DND-41 (cell line): Measurements from ENCODE around the gene MSI2.
"Not testable (repeated sequence)": the region's sequence is repeated elsewhere in the genome, so short reads cannot be mapped to it uniquely, and the experiment has no call there.

Experiments
- ATAC-seq: fragments of 200-7000 bp; cut with Tn5 transposase; 3 replicates; pipeline ENCODE4 v1.9.1; 2021; ENCODE audit warnings: low read depth; ENCODE audit not compliant: insufficient read depth
- DNase-seq: peaks from one replicate; pipeline ENCODE4 v3.0.0-alpha.2; 2020
- H2AFZ ChIP-seq: 2 replicates; pipeline ENCODE4 v1.6.0; 2012; ENCODE audit warnings: low read depth, low read length
- H3K27ac ChIP-seq: 2 replicates; pipeline ENCODE4 v1.5.1; 2012; ENCODE audit warnings: low read length, inconsistent platforms
- H3K27me3 ChIP-seq: fragments of 200-600 bp; sonication (generic); 2 replicates; pipeline ENCODE4 v1.6.0; 2012; ENCODE audit warnings: low read length, mild to moderate bottlenecking, inconsistent platforms; ENCODE audit not compliant: insufficient read depth, poor library complexity
- H3K36me3 ChIP-seq: 2 replicates; pipeline ENCODE4 v1.5.1; 2012; ENCODE audit warnings: low read length, inconsistent platforms; ENCODE audit not compliant: insufficient read depth
- H3K4me1 ChIP-seq: 2 replicates; pipeline ENCODE4 v1.5.1; 2012; ENCODE audit warnings: mild to moderate bottlenecking, low read length; ENCODE audit not compliant: insufficient read depth
- H3K4me2 ChIP-seq: 2 replicates; pipeline ENCODE4 v1.6.0; 2012; ENCODE audit warnings: mild to moderate bottlenecking, moderate library complexity, low read length, inconsistent platforms; ENCODE audit not compliant: insufficient read depth
- H3K4me3 ChIP-seq, 2 experiments: fragments of 200-600 bp in 1 of 2; shearing (Covaris generic) in 1 of 2; 2 replicates each; pipeline ENCODE4 v1.5.1; 2012 to 2016; ENCODE audit warnings: inconsistent platforms in 2 of 2, low read length in 2 of 2, mild to moderate bottlenecking in 2 of 2, low read depth in 1 of 2, moderate library complexity in 1 of 2
- H3K79me2 ChIP-seq: 2 replicates; pipeline ENCODE4 v1.6.0; 2012; ENCODE audit warnings: low read length, inconsistent platforms; ENCODE audit not compliant: insufficient read depth
- H3K9ac ChIP-seq: 2 replicates; pipeline ENCODE4 v1.6.0; 2012; ENCODE audit warnings: low read depth, mild to moderate bottlenecking, inconsistent platforms, low read length, moderate library complexity
- H3K9me3 ChIP-seq: 2 replicates; pipeline ENCODE4 v1.5.1; 2012; ENCODE audit warnings: low read length, moderate library complexity, mild to moderate bottlenecking, inconsistent platforms; ENCODE audit not compliant: insufficient read depth, severe bottlenecking
- H4K20me1 ChIP-seq: 2 replicates; pipeline ENCODE4 v1.6.0; 2012; ENCODE audit warnings: low read length; ENCODE audit not compliant: insufficient read depth
- EZH2 ChIP-seq: IDR thresholded peaks from 3 replicates; pipeline ENCODE4 v1.6.1; 2012; ENCODE audit warnings: borderline replicate concordance, low read depth, mild to moderate bottlenecking, moderate library complexity, low read length, inconsistent platforms; ENCODE audit not compliant: severe bottlenecking
- TF ChIP-seq, protein P1 (sequence below): IDR thresholded peaks from 2 replicates; pipeline ENCODE4 v1.5.1; 2012; ENCODE audit warnings: borderline replicate concordance, low read length, moderate library complexity, mild to moderate bottlenecking; ENCODE audit not compliant: poor library complexity, severe bottlenecking; ENCODE audit errors: extremely low read depth

The MSI2 gene

DNA sequence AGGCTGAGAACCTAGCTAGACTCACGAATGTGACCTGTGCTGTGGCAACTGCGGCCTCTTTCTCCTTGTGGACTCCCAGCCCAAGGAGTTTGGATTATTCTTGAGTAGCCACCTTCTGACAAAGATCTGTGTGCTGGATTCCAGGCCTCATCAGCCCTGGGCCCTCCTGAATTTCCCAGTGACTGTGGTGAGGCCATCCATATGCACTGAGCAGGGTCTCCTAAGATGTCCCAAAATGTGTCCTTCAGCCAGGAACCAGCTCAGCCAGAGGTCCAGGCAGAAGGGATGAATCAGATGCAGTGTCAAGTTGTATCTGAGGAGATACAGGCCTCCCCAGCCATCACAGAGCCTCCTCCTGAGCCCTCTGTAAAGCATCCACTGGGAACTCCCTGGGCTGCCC lies 364.3 kb downstream of the MSI2 start:
- Histone ChIP-seq H3K4me1 (no peaks in the 10 kb centered on the region), H3K27me3 (no peaks in the 10 kb centered on the region), H3K79me2 (peaks cover 86% of the 10 kb centered on the region), H3K4me3 (no peak overlapping the region), H2AFZ (no peak overlapping the region), H3K36me3 (peaks cover 97% of the 10 kb centered on the region), H3K9me3 (no peaks in the 10 kb centered on the region), H4K20me1 (peaks cover 6% of the 10 kb centered on the region; the same call in 1 of the 2 replicates), H3K9ac (no peak overlapping the region), H3K4me2 (no peak overlapping the region), H3K27ac (peak overlapping the region; percentile 49)
- no peak for ATAC-seq
- no peak for DNase-seq
- TF ChIP-seq, protein P1, sequence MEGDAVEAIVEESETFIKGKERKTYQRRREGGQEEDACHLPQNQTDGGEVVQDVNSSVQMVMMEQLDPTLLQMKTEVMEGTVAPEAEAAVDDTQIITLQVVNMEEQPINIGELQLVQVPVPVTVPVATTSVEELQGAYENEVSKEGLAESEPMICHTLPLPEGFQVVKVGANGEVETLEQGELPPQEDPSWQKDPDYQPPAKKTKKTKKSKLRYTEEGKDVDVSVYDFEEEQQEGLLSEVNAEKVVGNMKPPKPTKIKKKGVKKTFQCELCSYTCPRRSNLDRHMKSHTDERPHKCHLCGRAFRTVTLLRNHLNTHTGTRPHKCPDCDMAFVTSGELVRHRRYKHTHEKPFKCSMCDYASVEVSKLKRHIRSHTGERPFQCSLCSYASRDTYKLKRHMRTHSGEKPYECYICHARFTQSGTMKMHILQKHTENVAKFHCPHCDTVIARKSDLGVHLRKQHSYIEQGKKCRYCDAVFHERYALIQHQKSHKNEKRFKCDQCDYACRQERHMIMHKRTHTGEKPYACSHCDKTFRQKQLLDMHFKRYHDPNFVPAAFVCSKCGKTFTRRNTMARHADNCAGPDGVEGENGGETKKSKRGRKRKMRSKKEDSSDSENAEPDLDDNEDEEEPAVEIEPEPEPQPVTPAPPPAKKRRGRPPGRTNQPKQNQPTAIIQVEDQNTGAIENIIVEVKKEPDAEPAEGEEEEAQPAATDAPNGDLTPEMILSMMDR = no peak
- no peak for TF ChIP-seq EZH2

DNA sequence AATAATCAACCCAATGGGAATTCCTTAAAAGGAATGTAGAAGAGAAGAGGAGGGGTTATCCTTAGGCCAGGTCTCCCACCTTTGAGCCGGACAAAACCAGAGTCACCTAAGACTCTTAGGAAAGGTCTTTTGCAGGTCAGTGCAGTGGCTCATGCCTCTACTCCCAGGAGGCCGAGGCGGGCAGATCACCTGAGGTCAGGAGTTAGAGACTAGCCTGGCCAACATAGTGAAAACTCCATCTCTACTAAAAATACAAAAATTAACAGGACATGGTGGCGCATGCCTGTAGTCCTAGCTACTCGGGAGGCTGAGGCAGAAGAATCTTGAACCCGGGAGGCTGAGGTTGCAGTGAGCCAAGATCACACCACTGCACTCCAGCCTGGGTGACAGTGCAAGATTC lies 365.5 kb downstream of the MSI2 start:
- not testable (repeated sequence) for H3K4me1 ChIP-seq, H3K27me3 ChIP-seq, H2AFZ ChIP-seq, DNase-seq, H3K4me3 ChIP-seq, ATAC-seq, H3K9ac ChIP-seq, H3K9me3 ChIP-seq, H3K4me2 ChIP-seq
- Histone ChIP-seq H4K20me1 (peaks cover 13% of the 10 kb centered on the region; the same call in 1 of the 2 replicates), H3K36me3 (peaks cover 97% of the 10 kb centered on the region), H3K79me2 (peaks cover 78% of the 10 kb centered on the region), H3K27ac (peak overlapping the region; percentile 27; the same call in 1 of the 2 replicates)

DNA sequence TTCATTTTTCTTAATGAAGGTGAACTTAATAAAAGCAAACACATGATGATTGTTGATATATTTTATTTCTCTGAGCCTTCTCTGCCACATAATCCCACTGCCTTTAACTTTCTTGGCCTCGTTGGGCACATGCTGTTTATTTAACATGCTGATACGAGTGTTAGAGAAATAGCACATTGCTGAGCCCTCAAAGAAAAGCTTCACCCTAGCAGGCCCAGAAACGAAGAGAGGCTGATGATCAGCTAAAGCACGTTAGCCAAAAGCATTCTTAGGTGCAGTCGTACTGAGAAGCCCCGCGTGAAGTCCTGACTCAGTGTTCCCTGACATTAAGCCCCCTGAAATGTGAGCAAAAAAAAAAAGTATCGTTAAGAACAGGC lies 366.0 kb downstream of the MSI2 start:
- H3K27me3 ChIP-seq = no peaks in the 10 kb centered on the region
- peaks cover 73% of the 10 kb centered on the region for H3K79me2 ChIP-seq
- peaks cover 97% of the 10 kb centered on the region for H3K36me3 ChIP-seq
- peak overlapping the region; percentile 53 for H3K27ac ChIP-seq
- H3K9ac ChIP-seq = no peak overlapping the region
- H2AFZ ChIP-seq = no peak overlapping the region
- no peak for TF ChIP-seq EZH2
- TF ChIP-seq, protein P1 = no peak
- no peak overlapping the region for H3K4me2 ChIP-seq
- no peak overlapping the region for H3K4me3 ChIP-seq
- no peak for ATAC-seq
- peaks cover 13% of the 10 kb centered on the region; the same call in 1 of the 2 replicates for H4K20me1 ChIP-seq
- H3K9me3 ChIP-seq = no peaks in the 10 kb centered on the region
- no peaks in the 10 kb centered on the region for H3K4me1 ChIP-seq
- no peak for DNase-seq

DNA sequence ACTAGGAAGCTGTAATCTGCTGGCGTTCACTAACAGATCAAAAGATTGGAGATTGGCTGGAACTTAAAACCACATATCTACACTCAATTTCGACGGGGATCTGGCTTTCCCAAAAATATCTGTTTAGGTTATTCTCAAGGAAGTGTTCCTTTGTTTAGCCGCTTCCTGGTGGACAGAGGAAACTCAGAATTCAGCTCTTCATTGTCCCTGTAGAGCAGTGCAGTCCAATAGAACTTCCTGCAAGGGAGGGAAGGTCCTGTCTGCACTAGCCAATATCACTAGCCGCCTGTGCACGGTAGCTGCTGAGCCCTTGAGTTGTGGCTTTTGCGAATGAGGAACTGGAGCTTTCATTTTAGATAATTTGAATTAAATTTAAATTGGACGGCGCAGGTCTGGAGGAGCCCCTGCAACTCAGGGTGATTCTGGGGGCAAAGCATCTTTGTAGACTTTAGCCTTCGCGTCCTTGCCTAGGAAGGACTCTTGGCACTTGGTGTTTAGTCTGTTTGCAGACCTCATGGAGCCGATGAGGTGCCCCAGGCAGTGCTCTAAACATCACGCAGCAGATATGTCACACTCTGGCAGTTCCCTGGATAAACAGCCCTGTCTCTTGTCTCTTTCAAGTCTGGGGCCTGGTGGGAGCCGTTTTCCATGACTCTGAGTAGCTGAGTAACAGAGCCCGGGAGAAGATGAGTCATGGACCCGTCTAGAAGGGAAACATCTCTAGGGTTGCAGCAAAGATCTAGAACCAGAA lies 366.5 kb downstream of the MSI2 start:
- H3K27ac ChIP-seq = peak overlapping the region; percentile 53
- H3K4me3 ChIP-seq = no peak overlapping the region
- TF ChIP-seq EZH2 = no peak
- TF ChIP-seq, protein P1 = no peak
- no peak overlapping the region for H3K9ac ChIP-seq
- H3K9me3 ChIP-seq = no peaks in the 10 kb centered on the region
- H2AFZ ChIP-seq = no peak overlapping the region
- DNase-seq (no peak), ATAC-seq (no peak)
- no peaks in the 10 kb centered on the region for H3K4me1 ChIP-seq
- peaks cover 97% of the 10 kb centered on the region for H3K36me3 ChIP-seq
- H4K20me1 ChIP-seq = peaks cover 18% of the 10 kb centered on the region; the same call in 1 of the 2 replicates
- H3K27me3 ChIP-seq = no peaks in the 10 kb centered on the region
- H3K79me2 ChIP-seq = peaks cover 72% of the 10 kb centered on the region
- H3K4me2 ChIP-seq = no peak overlapping the region
